Stimulated activated CD8-positive, alpha-beta memory T cell treated with anti-CD3 and anti-CD28 coated beads, Interleukin-2, amount 100 ng/mL, for 48 hours (primary cell): Measurements from ENCODE around the gene IFI27L1.

Source experiments
- DNase-seq, 2 donors: peaks; one replicate each; pipeline ENCODE4 v3.0.0-alpha.2; 2020; ENCODE audit warnings: low read depth in 2 of 2

IFI27L1 gene

GRCh38 chr14:94079891-94080620 is 1.1 kb upstream of the IFI27L1 start:
- no peak for DNase-seq

DNA sequence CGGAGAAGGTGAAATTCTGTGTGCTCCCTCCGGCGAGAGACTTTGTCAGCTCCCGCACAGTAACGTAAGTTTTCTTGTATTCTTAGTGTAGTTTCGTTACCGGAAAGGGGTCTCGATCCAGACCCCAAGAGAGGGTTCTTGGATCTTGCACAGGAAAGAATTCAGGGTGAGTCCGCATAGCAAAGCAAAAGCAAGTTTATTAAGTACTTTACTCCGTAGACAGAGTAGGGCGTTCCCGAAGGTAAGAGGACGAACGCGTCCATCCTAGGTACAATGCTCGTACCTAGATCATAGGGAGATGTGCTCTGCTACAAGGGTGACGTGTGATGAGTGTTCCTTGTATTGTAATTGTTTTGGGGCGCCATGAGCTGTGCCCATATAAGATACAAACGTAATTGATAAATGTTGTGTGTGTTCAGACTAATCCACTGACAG is 293 bp downstream of the IFI27L1 start:
- no peak for DNase-seq

- DNase-seq: no peak
Measured at GRCh38 chr14:94087891-94088290, 6.8 kb downstream of the IFI27L1 start.

- DNase-seq: no peak
Measured at GRCh38 chr14:94088516-94088915, 7.4 kb downstream of the IFI27L1 start.

DNA sequence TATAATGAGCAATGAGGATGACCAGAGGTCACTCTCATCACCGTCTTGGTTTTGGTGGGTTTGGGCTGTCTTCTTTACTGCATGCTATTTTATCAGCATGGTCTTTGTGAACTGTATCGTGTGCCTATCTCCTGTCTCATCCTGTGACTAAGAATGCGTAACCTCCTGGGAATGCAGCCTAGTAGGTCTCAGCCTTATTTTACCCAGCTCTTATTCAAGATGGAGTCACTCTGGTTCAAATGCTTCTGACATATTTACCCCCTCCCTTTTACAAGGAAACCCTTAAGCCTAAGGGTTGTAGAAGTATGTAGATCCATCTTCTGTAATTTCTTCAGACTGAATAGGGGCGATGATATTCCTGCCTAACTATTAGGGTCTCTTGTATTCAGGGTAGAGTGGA is 8.4 kb downstream of the IFI27L1 start:
- no peak for DNase-seq

DNA sequence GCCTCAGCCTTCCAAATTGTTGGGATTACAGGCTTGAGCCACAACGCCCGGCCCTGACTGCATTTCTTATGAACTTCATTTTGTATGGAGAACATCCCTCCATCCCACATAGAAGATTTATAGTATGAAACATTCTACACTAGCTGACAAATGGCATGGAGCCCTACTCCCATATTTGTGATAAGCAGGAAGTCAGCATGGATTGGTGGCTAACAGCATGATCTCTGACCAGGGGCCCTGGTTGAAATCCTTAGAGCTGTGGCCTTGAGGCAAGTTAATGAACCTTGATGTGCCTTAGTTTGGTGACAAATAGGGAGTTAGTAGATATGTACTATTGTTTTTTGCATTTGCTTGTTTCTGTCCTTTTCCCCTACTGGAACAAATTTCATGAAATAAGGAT is 12.3 kb downstream of the IFI27L1 start:
- DNase-seq: no peak

GRCh38 chr14:94097091-94097490 is 16.0 kb downstream of the IFI27L1 start:
- DNase-seq: no peak

DNA sequence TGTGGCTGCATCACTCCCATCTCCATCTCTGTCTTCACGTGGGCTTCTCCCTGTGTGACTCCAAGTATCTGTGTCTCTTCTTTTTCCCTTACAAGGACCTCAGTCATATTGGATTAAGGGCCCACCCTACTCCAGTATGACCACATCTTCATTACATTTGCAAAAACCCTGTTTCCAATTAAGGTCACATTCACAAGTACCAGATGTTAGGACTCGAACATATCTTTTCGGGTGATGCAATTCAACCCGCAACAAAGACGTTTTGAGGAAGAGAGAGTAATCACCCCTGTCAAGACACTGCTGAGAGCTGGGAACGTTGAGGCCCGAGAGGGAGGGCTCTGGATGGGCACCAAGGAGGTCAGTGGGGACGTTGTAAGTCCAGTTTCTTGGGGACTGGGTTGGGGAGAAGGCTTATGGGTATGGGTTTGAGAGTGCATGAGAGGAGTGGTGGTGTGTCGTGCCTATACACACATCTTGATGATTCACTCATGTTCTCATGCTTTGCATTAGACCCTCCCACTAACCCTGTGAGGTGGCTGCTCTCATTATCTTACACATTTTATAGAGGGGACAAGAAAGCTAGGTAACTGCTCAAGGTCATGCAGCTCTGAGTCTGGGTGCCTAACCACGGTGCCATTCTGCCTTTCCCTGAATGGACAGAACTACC is 17.3 kb downstream of the IFI27L1 start:
- no peak for DNase-seq

DNA sequence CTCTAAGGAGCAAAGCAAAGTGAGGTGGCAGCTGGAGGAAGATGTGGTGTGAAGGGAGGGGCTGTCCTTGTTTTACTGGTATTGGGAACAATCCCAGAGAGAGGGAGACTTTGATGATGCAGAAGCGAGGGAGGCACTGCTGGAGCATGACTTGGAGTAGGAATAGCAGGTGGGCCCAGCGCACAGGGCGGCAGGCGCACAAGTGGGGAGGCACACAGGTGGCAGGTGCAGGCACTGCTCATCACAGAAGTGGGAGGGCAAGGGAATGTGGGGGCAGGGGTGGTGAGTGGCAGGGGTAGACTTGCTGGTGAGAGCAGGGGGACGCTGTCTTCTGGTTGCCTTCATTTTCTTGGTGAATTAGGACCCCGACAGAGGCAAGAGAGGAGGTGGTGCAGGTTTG is 17.9 kb downstream of the IFI27L1 start:
- no peak for DNase-seq

GRCh38 chr14:94100847-94101246 is 19.7 kb downstream of the IFI27L1 start:
- DNase-seq: no peak

DNA sequence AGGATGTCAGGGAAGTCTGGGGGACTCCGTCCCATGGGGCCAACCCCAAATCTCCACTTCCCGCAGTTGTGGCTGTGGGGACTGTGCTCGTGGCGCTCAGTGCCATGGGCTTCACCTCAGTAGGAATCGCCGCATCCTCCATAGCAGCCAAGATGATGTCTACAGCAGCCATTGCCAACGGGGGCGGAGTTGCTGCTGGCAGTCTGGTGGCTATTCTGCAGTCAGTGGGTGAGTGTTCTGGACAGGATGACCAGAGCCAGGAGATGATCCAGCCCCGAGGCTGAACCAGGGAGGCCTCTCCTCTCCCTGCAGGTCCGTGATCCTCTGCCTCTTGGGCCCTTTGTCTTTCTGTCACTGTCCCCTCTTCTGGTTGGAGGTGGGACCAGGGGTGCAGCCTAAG is 20.6 kb downstream of the IFI27L1 start:
- no peak for DNase-seq

DNA sequence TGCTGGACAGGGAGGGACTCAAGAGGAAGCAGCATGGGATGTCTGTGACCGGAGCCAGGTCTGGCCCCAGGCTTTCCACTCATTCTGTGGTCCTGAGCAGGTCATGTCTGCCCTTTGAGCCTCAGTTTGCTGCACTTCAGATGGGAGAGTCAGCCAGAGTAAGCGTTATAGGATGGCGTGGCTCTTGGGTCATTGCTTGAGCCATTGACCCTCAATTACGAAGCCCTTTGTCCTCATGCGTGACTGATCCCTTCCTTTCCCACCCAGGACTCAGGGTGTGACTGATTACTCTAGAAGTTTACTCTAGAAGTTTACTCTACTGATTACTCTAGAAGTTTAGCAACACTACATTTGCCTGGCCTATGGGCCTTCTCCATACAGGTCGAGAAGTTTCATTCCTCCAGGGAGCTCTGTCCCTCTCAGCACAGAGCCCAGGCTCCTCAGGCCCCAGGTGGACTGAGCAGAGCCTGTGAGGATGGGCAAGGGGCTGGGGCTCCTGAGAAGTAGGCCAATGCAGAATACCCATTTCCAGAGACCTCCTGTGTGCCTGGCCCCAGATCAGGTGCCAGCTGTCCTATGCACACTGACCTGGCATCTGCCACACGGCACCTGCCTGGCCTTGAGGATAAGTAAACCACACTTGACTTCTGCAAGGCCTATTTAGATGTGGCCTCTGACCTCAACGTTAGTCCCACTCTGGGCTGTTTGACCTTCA is 21.8 kb downstream of the IFI27L1 start:
- DNase-seq: no peak

DNA sequence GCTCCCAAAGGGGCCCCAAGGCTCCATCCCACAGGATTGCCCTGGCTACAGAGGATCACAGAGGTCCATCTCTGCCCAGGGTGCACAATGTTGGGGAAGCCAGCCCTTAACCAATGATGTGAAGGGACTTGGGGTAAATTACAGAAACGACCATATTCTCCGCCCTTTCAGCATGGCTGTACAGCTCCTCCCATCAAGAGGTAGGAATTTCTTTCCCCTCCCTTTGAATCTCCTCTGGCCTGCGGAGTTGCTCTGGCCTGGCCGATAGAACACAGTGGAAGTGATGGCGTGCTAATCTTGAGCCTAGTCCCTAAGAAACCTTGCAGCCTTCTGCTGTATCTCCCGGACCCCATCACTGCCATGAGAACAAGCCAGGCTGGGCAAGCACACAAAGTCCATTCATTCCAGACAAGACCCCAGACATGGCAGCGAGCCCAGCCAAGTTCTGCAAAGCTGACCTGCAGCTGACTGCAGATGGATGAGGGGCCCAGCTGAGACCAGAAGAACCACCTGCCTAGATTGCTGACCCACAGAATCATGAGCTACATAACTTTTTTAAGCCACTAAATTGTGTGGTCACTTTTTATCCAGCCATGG is 22.5 kb downstream of the IFI27L1 start:
- no peak for DNase-seq

GRCh38 chr14:94104731-94105130 is 23.6 kb downstream of the IFI27L1 start:
- no peak for DNase-seq

DNA sequence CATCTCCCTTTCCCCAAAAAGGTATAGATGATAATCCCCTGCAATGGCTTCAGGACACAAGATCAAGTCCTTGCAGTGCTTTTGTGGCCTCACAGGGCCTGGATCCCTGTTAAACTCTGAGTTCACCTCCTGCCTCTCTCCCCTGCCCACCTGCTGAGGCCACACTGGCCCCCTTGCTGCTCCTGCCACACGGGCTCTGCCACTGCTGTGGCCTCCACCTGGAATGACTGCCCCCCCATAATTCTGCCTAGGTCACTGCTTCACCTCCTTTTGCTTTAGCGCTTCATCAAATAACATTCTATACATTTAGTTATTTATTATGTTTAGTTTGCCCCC is 28.8 kb downstream of the IFI27L1 start:
- no peak for DNase-seq

DNA sequence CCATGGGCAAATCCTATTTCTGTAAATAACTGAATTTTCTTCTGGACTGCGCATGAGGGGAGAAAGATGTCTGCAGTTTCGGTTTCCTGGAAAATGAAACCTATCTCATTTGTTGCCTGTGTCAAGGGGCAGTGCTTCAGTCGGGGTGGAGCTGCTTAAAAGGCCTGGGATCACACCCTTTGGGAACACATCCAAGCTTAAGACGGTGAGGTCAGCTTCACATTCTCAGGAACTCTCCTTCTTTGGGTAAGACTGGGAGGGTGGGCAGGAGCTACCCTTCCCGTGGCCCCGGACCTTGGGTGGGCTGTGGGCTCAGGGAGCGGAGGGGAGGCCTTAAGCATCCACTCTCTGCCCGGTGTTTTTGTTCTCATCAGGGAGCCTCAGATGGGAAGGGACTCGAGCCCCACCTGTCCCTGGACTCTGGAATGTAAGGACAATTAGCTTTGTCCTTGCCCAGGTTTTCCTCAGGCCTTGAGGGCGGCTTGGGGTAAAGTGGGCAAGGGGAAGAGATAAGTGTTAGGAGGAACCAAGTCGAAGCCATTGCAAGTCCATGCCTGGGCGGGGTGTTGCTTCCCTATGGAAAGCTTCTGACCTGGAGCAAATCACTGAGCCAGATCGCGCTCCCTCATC is 29.6 kb downstream of the IFI27L1 start, which contains the start of gene IFI27:
Gene IFI27 (plus strand): TSS at position 185 of the 630 bp plus-strand sequence.
- no peak for DNase-seq

GRCh38 chr14:94111276-94112095 is 30.4 kb downstream of the IFI27L1 start:
- DNase-seq: no peak

- DNase-seq: no peak
Measured at GRCh38 chr14:94112513-94113063, 31.5 kb downstream of the IFI27L1 start.

DNA sequence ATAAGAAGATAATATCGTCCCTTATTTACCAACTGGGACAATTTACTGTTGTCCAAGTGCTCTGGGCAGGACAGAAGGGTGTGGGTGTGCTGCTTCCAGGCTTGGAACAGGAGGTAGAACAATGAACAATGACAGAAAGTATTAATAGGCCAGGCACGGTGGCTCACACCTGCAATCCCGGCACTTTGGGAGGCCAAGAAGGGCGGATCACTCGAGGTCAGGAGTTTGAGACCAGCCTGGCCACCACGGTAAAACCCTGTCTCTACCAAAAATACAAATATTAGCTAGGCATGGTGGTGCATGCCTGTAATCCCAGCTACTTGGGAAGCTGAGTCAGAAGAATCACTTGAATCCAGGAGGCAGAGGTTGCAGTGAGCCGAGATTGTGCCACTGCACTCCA is 32.0 kb downstream of the IFI27L1 start:
- DNase-seq: no peak

- DNase-seq: no peak
Measured at GRCh38 chr14:94113490-94113889, 32.4 kb downstream of the IFI27L1 start.
